ENCODE results near the gene ZNF33A. TPM values are rescaled to one million over a fixed set of nuclear protein-coding genes. Genes with fewer than 3 reads are reported as not detected.

ZNF33A gene
- total and polyA plus RNA-seq, 4 donors: 6.7 to 25.7 (median 13.1) TPM

DNA sequence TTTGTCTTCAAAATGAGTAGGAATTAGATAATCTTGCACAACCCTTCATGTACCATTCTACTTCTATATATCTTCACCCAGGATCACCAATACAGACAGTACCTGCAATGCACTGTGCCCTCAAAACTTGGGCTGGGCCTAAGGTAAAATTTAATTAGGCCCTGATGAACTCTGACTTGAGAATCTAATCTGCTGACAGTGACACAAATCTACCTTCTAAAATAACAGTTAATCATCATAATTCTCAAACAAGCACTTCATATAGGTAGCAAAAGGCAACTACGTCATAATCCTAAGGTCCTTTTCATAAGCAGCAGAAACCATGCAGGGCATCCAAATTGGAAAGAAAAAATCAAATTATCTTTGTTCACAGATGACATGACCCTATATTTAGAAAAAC is 38.1 kb upstream of the ZNF33A start:
- DNase-seq (ENCODE audit: low spot score): no peak
- Histone ChIP-seq H3K9ac (ENCODE audit: low read depth in 1 of 2, low read length in 2 of 2) (no peak overlapping the region), H3K4me3 (ENCODE audit: low read depth in 1 of 3, low read length in 3 of 3) (no peak overlapping the region), H3K9me3 (ENCODE audit: control insufficient read depth in 4 of 4, low read length in 3 of 4) (no peaks in the 10 kb centered on the region), H3K4me1 (ENCODE audit: control insufficient read depth in 4 of 4, insufficient read depth in 4 of 4, low read length in 3 of 4) (peaks cover 0 to 10% (median 3%) of the 10 kb centered on the region in 4 donors), H3K27ac (ENCODE audit: low read depth in 1 of 2, low read length in 2 of 2) (no peak overlapping the region), H3K36me3 (ENCODE audit: control insufficient read depth in 4 of 4, insufficient read depth in 3 of 4, low read depth in 1 of 4, low read length in 3 of 4) (peaks cover 0 to 11% (median 3%) of the 10 kb centered on the region in 4 donors), H3K27me3 (ENCODE audit: control insufficient read depth in 4 of 4, insufficient read depth in 4 of 4, low read length in 3 of 4) (no peaks in the 10 kb centered on the region)
- WGBS: 94% methylated on average over 1 of the region's 1 CpG
- TF ChIP-seq, protein P1, sequence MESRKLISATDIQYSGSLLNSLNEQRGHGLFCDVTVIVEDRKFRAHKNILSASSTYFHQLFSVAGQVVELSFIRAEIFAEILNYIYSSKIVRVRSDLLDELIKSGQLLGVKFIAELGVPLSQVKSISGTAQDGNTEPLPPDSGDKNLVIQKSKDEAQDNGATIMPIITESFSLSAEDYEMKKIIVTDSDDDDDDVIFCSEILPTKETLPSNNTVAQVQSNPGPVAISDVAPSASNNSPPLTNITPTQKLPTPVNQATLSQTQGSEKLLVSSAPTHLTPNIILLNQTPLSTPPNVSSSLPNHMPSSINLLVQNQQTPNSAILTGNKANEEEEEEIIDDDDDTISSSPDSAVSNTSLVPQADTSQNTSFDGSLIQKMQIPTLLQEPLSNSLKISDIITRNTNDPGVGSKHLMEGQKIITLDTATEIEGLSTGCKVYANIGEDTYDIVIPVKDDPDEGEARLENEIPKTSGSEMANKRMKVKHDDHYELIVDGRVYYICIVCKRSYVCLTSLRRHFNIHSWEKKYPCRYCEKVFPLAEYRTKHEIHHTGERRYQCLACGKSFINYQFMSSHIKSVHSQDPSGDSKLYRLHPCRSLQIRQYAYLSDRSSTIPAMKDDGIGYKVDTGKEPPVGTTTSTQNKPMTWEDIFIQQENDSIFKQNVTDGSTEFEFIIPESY (IDR thresholded peaks at IDR 0.05): no peak
- TF ChIP-seq RAD21 (IDR thresholded peaks at IDR 0.05): no peak
- no peak for TF ChIP-seq HNF4G (IDR thresholded peaks at IDR 0.05)
- TF ChIP-seq, protein P2, sequence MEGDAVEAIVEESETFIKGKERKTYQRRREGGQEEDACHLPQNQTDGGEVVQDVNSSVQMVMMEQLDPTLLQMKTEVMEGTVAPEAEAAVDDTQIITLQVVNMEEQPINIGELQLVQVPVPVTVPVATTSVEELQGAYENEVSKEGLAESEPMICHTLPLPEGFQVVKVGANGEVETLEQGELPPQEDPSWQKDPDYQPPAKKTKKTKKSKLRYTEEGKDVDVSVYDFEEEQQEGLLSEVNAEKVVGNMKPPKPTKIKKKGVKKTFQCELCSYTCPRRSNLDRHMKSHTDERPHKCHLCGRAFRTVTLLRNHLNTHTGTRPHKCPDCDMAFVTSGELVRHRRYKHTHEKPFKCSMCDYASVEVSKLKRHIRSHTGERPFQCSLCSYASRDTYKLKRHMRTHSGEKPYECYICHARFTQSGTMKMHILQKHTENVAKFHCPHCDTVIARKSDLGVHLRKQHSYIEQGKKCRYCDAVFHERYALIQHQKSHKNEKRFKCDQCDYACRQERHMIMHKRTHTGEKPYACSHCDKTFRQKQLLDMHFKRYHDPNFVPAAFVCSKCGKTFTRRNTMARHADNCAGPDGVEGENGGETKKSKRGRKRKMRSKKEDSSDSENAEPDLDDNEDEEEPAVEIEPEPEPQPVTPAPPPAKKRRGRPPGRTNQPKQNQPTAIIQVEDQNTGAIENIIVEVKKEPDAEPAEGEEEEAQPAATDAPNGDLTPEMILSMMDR (IDR thresholded peaks at IDR 0.05; ENCODE audit: low read depth, low read length, missing input control): no peak
- TF ChIP-seq YY1 (IDR thresholded peaks at IDR 0.05): no peak

DNA sequence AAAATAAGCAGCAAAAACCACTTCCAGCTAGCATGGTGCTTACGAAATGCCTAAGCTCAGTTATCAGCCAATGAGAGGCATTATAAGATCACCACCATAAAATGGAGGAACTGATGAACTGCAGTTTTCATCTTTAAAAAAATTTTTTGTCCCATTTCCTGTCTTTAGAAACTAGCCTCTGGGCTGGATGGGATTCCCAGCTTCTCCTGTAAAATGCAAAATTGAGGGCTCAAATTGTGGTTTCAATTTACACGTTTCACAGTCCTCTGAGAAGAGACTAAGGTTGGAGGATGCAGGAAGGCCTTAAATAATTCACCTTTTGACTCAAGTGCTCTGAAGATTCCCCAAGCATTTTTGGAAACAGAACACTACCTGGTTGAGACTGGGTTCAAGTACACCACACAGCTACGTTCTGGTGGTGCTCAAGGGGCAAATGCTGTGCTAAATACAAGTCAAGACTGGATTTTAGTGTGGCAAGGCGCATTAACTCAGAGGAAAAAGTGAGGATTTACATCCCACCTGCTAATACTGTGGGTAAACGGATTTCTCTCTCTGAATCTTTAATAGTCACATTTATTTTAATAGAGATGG is 35.0 kb upstream of the ZNF33A start:
- DNase-seq (ENCODE audit: low spot score): no peak
- TF ChIP-seq GABPA (IDR thresholded peaks at IDR 0.05 in 1 of 2, conservative IDR thresholded peaks at IDR 0.05 in 1 of 2): no peak
- TF ChIP-seq, protein P3, sequence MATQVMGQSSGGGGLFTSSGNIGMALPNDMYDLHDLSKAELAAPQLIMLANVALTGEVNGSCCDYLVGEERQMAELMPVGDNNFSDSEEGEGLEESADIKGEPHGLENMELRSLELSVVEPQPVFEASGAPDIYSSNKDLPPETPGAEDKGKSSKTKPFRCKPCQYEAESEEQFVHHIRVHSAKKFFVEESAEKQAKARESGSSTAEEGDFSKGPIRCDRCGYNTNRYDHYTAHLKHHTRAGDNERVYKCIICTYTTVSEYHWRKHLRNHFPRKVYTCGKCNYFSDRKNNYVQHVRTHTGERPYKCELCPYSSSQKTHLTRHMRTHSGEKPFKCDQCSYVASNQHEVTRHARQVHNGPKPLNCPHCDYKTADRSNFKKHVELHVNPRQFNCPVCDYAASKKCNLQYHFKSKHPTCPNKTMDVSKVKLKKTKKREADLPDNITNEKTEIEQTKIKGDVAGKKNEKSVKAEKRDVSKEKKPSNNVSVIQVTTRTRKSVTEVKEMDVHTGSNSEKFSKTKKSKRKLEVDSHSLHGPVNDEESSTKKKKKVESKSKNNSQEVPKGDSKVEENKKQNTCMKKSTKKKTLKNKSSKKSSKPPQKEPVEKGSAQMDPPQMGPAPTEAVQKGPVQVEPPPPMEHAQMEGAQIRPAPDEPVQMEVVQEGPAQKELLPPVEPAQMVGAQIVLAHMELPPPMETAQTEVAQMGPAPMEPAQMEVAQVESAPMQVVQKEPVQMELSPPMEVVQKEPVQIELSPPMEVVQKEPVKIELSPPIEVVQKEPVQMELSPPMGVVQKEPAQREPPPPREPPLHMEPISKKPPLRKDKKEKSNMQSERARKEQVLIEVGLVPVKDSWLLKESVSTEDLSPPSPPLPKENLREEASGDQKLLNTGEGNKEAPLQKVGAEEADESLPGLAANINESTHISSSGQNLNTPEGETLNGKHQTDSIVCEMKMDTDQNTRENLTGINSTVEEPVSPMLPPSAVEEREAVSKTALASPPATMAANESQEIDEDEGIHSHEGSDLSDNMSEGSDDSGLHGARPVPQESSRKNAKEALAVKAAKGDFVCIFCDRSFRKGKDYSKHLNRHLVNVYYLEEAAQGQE (IDR thresholded peaks at IDR 0.05): no peak
- no peak for TF ChIP-seq SP1 (IDR thresholded peaks at IDR 0.05)
- no peak for TF ChIP-seq EGR1 (IDR thresholded peaks at IDR 0.05; ENCODE audit: low read depth in 2 of 2)
- TF ChIP-seq, protein P4, sequence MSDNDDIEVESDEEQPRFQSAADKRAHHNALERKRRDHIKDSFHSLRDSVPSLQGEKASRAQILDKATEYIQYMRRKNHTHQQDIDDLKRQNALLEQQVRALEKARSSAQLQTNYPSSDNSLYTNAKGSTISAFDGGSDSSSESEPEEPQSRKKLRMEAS (IDR thresholded peaks at IDR 0.05): no peak
- peak; percentile 16 for TF ChIP-seq YY1 (IDR thresholded peaks at IDR 0.05)

More for the DNA sequence above, 35.0 kb upstream of the ZNF33A start:
- Histone ChIP-seq H3K9ac (ENCODE audit: low read depth in 1 of 2, low read length in 2 of 2) (peak overlapping the region; percentile 71 to 79), H3K4me1 (ENCODE audit: control insufficient read depth in 4 of 4, insufficient read depth in 4 of 4, low read length in 3 of 4) (peaks cover 0 to 10% (median 3%) of the 10 kb centered on the region in 4 donors), H3K27me3 (ENCODE audit: control insufficient read depth in 4 of 4, insufficient read depth in 4 of 4, low read length in 3 of 4) (no peaks in the 10 kb centered on the region), H3K36me3 (ENCODE audit: control insufficient read depth in 4 of 4, insufficient read depth in 3 of 4, low read depth in 1 of 4, low read length in 3 of 4) (peaks cover 0 to 2% (median under 1%) of the 10 kb centered on the region in 4 donors), H3K27ac (ENCODE audit: low read depth in 1 of 2, low read length in 2 of 2) (peak overlapping the region; percentile 91 to 92), H3K4me3 (ENCODE audit: low read depth in 1 of 3, low read length in 3 of 3) (peak overlapping the region; percentile 72 to 89 (median 87)), H3K9me3 (ENCODE audit: control insufficient read depth in 4 of 4, low read length in 3 of 4) (no peaks in the 10 kb centered on the region)
- WGBS: 43% methylated on average over 5 of the region's 5 CpGs
